ENCODE results near the gene ZBTB12. TPM values are rescaled to one million over a fixed set of nuclear protein-coding genes. Genes with fewer than 3 reads are reported as not detected.

ZBTB12 gene
- total and polyA plus RNA-seq, 2 of the 8 experiments (the other 6 are each of a cell fraction or from before 2014, with no cell fraction given), result 20.7 to 40.8 TPM

- H4K5ac ChIP-seq (ENCODE audit: insufficient read length, low read depth, low read length), result no peak overlapping the region
- no peak overlapping the region for H3K23ac ChIP-seq (ENCODE audit: insufficient read length)
- H2BK12ac ChIP-seq (ENCODE audit: low read depth, low read length), result no peak overlapping the region
- no peaks in the 10 kb centered on the region for H3K9me3 ChIP-seq (ENCODE audit: insufficient read depth in 2 of 2, low read depth in 1 of 2, low read length in 1 of 2)
- H3K4me2 ChIP-seq (ENCODE audit: insufficient read depth in 1 of 2, low read depth in 2 of 2, low read length in 2 of 2), result peak overlapping the region; percentile 38 to 84; a peak in 3 of 4 replicates
- H4K91ac ChIP-seq (replicated peaks; ENCODE audit: insufficient read length, low read length), result peak overlapping the region; percentile 80
- POLR2A ChIA-PET (ENCODE audit: partially characterized antibody), result interaction anchor here (0.7 to 3.6 kb wide), 12 partner anchors 8 to 269 kb away, joined by 3 to 40 read pairs (median 4); partner anchors contain the start of genes MSH5, NEU1 and SLC44A4
- peak overlapping the region in 3 of 4 experiments; percentile 38 to 54 (median 49); a peak in 5 of 7 replicates for H3K9ac ChIP-seq (replicated peaks in 1 of 4; ENCODE audit: extremely low read depth in 1 of 4, low read depth in 3 of 4, low read length in 3 of 4)
- H2BK120ac ChIP-seq (replicated peaks; ENCODE audit: low read depth, low read length), result no peak overlapping the region
- H4K8ac ChIP-seq (ENCODE audit: extremely low read depth, insufficient read depth, low read length), result no peak overlapping the region; the same call in 1 of the 2 replicates
- H3K4me3 ChIP-seq (ENCODE audit: extremely low read depth in 1 of 4, insufficient read depth in 2 of 4, low read depth in 3 of 4, low read length in 4 of 4), result peak overlapping the region; percentile 74 to 97 (median 80)
- peaks cover 1 to 5% of the 10 kb centered on the region in 2 experiments for H4K20me1 ChIP-seq (replicated peaks in 1 of 2; ENCODE audit: control insufficient read depth in 1 of 2, insufficient read depth in 2 of 2, low read length in 2 of 2)
- no peak for FAIRE-seq
- no peak overlapping the region for H2AK5ac ChIP-seq (ENCODE audit: low read depth, low read length)
- peaks cover 2% of the 10 kb centered on the region for H3K79me1 ChIP-seq (ENCODE audit: low read depth, low read length)
- H3K14ac ChIP-seq (ENCODE audit: insufficient read length), result no peak overlapping the region
- H3K56ac ChIP-seq (replicated peaks; ENCODE audit: insufficient read length, low read depth, low read length), result peak overlapping the region; percentile 73
- no peaks in the 10 kb centered on the region for H3K27me3 ChIP-seq (replicated peaks in 1 of 4; ENCODE audit: control insufficient read depth in 3 of 4, extremely low read depth in 1 of 4, insufficient read depth in 3 of 4, low read length in 3 of 4)
- CTCF ChIA-PET (ENCODE audit: partially characterized antibody), result interaction anchor here (0.6 to 2.1 kb wide), 4 partner anchors 13 to 56 kb away, joined by 3 to 7 read pairs (median 4); no protein-coding TSS in a partner anchor
- WGBS, 2 experiments (ENCODE audit: extremely low coverage in 1 of 2, insufficient coverage in 1 of 2, insufficient read length in 1 of 2, insufficient replicate concordance in 2 of 2, low coverage in 1 of 2, low lambda C conversion rate in 2 of 2, missing lambda C conversion rate in 1 of 2), result 64% methylated on average over 4 of the region's 4 CpGs; no CpG with 5 or more reads in 1 of the 2 experiments
- peaks cover 0 to 11% (median 6%) of the 10 kb centered on the region in 4 experiments; a peak in 6 of 7 replicates for H3K4me1 ChIP-seq (replicated peaks in 1 of 4; ENCODE audit: control insufficient read depth in 3 of 4, insufficient read depth in 4 of 4, low read length in 3 of 4)
- peaks cover 0 to 17% of the 10 kb centered on the region in 2 experiments; a peak in 2 of 4 replicates for H3K79me2 ChIP-seq (ENCODE audit: control insufficient read depth in 1 of 2, insufficient read depth in 2 of 2, low read length in 2 of 2)
- no peak for TF ChIP-seq CHD1 (IDR thresholded peaks at IDR 0.05; ENCODE audit: low read depth, low read length)
- no peak for TF ChIP-seq POLR2AphosphoS5 (IDR thresholded peaks at IDR 0.05; ENCODE audit: low read depth, low read length)
- TF ChIP-seq HDAC6 (IDR thresholded peaks at IDR 0.05; ENCODE audit: low read depth, low read length), result no peak
- TF ChIP-seq RBBP5 (IDR thresholded peaks at IDR 0.05; ENCODE audit: borderline replicate concordance, low read depth, low read length), result no peak
- no peak for TF ChIP-seq TEAD4 (IDR thresholded peaks at IDR 0.05; ENCODE audit: low read depth, low read length)
- H2BK20ac ChIP-seq (ENCODE audit: low read length), result no peak overlapping the region
- no peak overlapping the region; the same call in 1 of the 2 replicates for H3K18ac ChIP-seq (ENCODE audit: extremely low read depth, low read length)
- no peak overlapping the region for H3K27ac ChIP-seq (ENCODE audit: low read depth, low read length)
- H2BK15ac ChIP-seq (ENCODE audit: low read length), result no peak overlapping the region
- peaks cover 20 to 48% (median 40%) of the 10 kb centered on the region in 4 experiments for H3K36me3 ChIP-seq (ENCODE audit: control insufficient read depth in 2 of 4, insufficient read depth in 4 of 4, low read length in 3 of 4)
- no peak for DNase-seq (ENCODE audit: low read depth in 1 of 2, low spot score in 2 of 2)
- no peak overlapping the region for H2AFZ ChIP-seq (ENCODE audit: low read length)
- peak overlapping the region; percentile 27 for H3K4ac ChIP-seq (replicated peaks; ENCODE audit: insufficient read length, low read depth, low read length)
- peaks cover 8% of the 10 kb centered on the region for H3K23me2 ChIP-seq (ENCODE audit: low read depth, low read length)
- no peak overlapping the region for H2BK5ac ChIP-seq (ENCODE audit: low read depth, low read length)
Measured at GRCh38 chr6:31896493-31896855, 5.4 kb downstream of the ZBTB12 start.
